Fibroblast of skin of abdomen (primary cell): ENCODE data around the gene SCRT2.

Experiments
- DNase-seq: peaks from one replicate; pipeline ENCODE4 v3.0.0-alpha.2; 2013

Gene SCRT2

GRCh38 chr20:625360-625932 is 50.2 kb downstream of the SCRT2 start:
- no peak for DNase-seq

- DNase-seq, result no peak
These were observed 51.9 kb downstream of the SCRT2 start for GRCh38 chr20:623704-624103.

DNA sequence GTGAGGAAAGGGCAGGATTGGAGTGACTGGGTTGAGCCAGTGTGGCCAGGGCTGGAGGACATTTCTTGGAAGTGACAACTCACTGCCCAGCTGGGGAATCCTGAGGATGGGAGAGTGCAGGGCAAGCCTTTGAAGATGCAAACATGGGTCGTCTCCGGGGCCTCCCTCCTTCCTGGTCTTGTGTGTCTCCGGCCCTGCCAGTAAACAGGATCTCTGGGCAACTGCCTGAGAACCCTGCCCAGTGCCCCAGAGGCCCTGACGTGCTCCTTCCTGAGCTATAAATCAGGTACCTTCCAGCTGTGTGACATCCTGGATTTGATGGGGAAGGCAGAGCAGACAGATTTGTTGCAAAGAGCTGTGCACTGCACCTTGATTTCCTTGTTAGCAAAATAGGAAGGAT is 52.6 kb downstream of the SCRT2 start:
- DNase-seq, result no peak

GRCh38 chr20:622161-622560 is 53.4 kb downstream of the SCRT2 start:
- DNase-seq, result no peak

GRCh38 chr20:621125-621756 is 54.4 kb downstream of the SCRT2 start:
- DNase-seq, result peak; percentile 33

DNA sequence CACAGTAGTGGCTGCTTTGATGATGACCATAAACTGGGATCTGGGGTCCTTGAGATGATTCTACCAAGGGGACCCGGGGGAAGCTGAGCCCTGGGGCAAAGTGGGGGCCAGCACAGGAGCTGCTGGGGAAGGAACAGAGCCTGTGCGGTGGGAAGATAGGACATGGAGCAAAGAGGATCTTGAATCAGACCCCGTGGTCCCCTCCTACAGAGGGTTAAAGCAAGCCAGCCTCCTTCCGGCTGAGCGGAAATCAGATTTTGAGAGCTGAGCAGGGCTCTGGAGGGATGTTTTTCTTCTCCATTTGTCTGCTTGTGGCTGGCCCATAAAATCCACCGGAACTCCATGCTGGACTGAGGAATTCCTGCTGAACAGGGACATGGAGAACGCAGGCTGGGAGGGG is 55.4 kb downstream of the SCRT2 start:
- no peak for DNase-seq

DNA sequence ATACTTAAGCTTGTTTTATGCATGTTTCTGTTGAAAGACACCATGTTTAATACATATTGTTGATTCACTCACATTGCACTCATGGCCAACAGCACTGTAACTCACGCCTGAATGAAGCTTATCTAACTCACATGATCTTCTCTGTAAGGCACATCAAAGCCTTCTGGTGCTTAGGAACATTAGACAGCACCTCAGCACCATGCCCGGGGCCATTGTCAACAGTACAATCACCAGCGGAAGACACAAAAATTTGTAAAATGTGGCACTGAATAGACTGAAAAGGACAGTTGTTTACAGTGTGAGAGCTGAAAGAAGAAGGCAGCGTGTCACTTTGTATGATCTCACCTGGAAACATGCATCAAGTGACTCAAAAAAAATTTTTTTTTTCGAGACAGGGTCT is 56.6 kb downstream of the SCRT2 start:
- DNase-seq, result no peak

GRCh38 chr20:617934-618690 is 57.5 kb downstream of the SCRT2 start:
- DNase-seq, result no peak

DNA sequence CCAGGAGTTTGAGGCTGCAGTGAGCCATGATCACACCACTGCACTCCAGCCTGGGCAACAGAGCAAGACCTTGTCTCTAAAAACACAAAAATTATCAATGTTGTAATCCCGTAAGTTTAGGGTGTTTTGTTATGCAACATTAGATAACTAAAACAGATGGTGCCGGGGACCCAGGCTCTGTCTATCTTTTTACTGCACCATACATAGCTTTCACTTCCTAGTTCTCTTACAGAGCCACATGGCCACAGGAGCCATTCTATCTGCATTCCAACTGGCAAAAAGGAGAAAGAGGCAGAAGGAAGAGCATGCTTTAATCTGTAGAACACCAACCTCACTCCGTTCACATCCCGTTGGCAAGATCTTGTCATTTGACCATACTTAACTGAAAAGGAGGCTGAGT is 60.1 kb downstream of the SCRT2 start:
- DNase-seq, result no peak

- no peak for DNase-seq
These were observed 63.8 kb downstream of the SCRT2 start for GRCh38 chr20:611843-612185.
